Activated CD4-positive, CD25-positive, alpha-beta regulatory T cell treated with anti-CD3 and anti-CD28 coated beads, Interleukin-2, amount 50 U/mL, for 24 hours (primary cell): ENCODE results near the gene UBE2E1.

Experiments used
- ATAC-seq, 2 donors: fragments of 150-1000 bp; cut with Tn5 transposase; one replicate each; pipeline ENCODE4 v1.10.0; 2021; ENCODE audit warnings: mild to moderate bottlenecking in 1 of 2, moderate library complexity in 1 of 2

The UBE2E1 gene

DNA sequence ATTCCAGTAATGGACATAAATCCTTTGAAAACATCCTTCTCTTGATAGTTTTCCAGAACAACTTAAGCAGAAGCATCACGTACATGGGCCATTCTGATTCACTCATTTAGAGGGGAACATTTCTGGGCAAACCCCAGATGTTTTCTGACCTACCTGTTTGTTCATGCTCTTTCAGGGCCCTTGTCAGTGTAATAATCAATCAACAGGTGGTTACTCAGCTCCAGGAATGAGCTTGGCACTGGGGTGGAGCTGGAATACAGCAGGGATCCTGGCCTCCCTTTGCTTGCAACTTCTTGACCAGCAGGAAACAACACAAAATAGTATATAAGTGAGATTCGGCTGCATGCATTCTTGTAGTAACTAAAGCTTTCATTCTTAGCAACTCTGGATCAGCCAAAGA is 9.2 kb upstream of the UBE2E1 start:
- no peak for ATAC-seq

DNA sequence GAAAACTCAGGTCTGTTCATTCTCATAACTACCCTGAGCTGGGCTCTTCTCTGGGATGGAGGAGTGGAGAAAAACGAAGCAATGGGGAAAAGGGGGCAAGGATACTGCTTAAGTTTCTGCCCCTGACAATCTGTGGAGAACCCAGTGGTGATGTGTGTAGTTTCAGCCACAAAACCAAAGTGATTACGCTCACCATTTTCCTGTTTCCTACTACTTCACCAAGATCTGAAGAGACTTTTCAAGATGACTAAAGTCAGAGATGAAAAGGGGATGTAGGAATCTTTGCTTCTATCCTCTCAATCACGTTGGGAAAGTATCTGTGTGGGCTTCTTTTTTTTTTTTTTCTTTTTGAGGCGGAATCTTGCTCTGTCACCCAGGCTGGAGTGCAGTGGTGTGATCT is 8.3 kb upstream of the UBE2E1 start:
- ATAC-seq: no peak

DNA sequence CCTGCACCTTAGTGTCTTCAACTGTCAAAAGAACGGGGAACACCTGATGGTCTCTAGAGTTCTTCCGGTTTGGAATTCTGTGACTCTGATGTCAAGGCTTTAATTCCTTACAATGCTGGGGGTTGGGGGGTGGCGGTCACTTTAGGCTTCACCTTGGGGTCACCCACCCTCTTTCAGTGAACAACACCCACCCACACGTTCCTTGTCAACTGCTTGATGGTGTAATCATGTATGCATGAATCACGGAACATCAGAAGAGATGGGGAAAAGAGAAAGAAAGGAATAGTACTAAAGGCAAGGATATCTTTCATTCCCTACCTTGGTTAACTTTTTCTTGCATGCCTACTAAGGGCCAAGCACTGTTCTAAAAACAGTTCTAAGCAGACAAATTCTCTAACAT is 7.3 kb upstream of the UBE2E1 start:
- no peak for ATAC-seq

DNA sequence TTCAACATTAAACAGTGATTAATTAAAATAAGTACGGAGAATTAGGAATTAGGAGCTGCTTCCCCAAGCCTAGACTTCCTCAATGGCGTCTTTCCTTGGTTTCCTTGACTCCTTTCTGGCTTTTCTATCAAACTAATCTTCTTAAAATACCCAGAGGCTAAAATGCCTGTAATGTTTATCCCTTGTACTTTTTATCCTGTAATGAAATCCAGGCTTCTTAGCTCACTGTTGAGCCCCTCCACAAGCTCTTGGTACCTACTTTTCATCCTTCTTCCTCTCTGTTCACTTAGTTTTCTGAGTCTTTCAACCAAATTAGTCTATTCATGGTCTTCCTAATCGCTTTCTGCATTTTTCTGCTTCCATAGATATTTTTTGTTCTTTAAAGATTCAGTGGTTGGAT is 6.9 kb upstream of the UBE2E1 start:
- ATAC-seq: no peak

DNA sequence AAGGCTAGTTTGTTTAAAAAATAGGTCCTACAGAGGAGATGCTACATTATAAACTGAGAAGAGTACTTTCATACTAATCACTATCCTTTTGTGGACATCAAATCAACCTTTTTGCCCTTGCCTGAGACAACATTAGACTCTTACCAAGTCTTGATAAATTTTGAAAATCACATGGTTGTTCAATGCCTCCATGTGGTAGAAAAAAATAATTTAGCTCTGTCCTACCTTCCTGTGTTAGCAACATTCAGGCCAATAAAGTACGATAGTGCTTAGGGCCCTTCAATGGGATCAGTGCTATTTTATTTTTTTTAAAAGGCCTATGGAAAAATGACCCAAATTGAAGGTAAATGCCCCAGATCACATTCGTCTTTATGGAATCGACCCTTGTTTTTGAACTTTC is 5.0 kb upstream of the UBE2E1 start:
- no peak for ATAC-seq

DNA sequence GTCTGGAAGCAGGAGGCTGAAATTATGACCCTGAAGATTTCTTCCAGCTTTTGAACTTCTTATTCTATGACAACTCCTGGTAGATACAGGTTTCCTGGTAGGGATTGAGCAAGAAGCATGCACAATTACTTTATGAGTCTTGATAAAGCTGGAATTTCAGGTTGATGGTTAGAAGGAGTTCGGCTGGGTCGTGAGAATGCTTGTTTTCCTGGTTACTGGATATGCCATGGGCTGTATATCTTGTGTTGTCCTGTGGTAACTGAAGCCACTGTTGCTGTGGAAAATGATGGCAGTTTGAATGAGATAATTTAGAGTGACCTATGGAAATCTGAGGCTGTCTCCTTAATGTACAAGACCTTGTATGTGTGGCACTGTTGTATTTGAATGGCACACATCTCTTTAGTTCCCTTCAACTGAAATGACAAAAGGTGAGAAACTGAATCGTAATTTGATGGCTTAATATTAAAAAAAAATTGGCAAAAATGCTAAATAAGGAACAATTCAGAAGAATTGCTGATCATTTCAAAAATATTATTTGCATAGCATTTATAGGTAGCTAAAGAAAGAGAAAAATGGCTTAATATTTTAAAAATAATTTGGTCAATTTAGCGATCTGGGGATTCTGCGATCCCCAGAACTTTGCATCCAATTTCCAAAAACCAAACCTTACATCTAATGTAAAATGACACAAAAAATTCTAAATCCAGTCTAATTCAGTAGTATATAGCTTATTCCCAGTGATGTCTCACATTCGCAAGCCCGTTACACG is 1.1 kb upstream of the UBE2E1 start:
- ATAC-seq: no peak

DNA sequence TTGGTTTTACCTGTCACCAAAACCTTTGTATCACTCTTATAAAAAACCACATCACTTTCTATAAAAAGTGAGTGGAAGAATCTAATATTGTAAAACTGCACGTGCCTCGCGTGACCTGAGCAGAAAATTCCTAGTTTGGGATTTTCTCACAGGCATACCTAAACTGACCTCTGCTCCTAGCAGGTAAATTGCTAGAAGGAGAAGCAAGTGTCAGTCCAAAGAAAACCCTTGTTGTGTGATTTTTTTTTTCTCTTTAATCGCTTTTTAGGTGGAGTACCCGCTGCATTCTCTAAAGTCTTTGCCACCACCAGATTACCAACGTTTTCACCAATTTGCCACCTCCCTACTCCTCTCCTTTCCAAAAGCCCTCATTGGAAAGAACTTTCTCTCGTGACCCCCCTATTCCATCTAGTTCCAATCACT is 534 bp upstream of the UBE2E1 start:
- ATAC-seq: no peak

DNA sequence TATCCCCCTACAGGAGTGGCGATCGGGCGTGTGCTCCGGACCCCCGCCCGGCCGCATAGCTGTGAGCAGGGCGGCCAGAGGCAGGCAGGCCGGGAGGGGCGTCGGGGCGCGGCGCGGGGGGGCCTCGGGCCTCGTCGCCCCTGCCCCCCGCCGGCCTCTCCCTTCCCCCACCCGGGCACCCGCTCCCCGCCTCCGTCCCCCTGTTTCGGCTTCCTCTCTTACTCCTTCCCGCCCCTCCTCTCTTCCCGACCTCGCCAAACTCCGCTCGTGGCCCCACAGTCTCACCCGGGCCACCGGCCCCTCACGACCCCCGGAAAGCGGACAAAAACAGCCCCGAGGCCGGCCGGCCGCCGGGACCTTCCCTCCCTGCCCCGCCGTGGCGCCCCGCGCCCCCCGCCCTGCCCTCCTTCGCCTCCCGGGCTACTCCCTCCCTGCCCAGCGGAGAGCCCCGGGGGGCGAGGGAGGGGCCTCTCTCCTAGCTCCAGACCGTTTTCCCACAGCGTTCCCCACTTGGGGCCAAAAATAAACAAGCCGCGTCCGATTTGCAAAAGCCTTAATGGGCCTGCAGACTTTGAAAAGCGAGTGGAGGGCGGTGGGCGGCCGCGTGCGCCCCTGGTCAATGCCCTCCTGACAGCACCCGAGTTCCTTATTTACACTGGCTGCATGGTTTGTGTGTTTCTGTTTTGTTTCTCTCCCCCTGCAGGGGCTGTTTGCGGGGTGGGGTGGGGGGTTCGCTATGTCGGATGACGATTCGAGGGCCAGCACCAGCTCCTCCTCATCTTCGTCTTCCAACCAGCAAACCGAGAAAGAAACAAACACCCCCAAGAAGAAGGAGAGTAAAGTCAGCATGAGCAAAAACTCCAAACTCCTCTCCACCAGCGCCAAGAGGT is 1.0 kb downstream of the UBE2E1 start:
- ATAC-seq: peak in 1 of 2 donors; percentile 11

DNA sequence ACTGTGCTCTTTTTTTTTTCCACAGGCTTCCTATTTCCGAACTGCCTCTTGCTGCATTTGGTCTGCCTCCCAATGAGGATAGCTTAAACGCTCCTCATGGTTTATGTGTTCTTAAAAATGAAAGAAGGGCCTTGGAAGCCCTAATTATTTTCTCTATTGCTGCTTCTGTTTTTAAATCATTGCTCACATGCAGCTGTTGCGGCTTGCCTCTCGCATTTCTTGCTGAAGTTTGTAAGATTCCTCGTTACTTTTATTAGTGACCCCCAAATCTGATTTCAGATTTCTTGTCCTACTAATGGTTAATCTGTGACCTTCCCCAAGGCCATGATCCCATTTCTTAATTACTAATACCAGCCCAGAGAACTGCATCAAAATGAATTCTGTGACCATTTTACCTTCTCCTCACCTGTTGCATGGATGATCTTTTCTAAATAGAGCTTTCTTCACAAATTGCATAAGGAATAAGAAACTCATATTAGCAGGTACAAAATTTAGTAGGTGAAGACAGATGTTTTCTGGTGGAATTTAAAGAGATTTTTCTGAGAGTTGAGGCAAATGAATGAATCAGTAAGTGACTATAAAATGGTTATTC is 1.8 kb downstream of the UBE2E1 start:
- ATAC-seq: no peak

DNA sequence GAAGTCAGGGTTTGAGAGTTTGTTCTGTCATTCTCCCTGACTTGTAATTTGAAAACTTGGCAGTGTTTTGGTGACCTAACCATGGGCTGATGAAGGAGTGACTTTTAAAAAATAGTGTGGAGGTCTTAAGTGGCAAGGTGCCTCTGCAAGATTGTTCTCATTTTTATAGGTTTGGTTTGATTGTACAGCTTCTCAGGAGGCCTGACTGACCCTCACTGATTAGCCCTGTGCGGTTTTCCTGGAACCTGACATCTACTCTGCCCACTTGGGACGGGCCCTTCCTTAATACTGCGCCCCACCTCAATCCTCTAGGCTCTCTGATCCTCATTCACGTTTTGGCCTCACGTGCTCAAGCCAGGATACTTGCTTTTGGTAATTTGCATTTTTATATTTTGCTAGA is 2.8 kb downstream of the UBE2E1 start:
- ATAC-seq: no peak

DNA sequence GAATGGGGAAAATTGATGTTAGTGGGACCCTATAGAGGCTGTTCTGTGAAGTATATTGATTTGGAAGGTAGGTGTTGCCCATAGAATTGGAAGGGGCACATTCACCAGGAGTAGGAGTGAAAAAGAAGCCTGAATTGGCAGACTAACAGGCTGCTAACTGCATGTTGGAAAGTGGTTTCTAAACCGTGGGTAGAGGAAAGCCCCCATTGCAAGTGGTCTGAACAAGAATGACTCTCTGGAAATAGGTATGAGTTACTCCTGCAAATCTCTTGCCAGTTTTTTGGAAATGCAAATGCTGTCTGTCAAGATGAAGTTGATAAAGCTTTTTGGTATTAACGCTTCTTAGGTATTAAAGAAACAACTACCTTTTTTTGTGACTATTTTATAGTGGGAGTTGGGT is 3.5 kb downstream of the UBE2E1 start:
- peak; percentile 15 to 27 for ATAC-seq

DNA sequence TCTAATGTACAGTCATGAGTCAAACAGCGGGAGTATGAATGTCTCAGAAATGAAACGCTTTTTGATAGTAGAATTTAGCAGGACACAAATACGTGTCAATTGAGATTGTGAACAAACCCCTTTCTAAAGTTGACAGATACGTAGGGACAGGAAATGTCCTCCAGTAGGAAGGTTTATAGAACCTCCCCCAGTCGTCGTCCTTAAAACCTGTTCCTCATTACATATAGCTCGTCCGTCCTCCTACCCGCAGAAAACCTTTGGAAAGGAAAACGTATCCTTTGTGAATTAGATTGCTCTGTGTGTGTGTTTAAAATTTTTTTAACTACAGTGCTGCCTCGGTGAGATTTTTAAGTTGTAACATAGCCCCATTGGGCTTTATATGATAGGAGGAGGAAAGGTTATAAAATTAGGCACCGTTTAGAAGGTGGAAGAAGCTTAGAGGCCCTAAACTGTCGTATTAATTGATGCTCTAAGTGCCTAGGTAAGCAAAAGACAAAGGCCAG is 4.1 kb downstream of the UBE2E1 start:
- no peak for ATAC-seq

DNA sequence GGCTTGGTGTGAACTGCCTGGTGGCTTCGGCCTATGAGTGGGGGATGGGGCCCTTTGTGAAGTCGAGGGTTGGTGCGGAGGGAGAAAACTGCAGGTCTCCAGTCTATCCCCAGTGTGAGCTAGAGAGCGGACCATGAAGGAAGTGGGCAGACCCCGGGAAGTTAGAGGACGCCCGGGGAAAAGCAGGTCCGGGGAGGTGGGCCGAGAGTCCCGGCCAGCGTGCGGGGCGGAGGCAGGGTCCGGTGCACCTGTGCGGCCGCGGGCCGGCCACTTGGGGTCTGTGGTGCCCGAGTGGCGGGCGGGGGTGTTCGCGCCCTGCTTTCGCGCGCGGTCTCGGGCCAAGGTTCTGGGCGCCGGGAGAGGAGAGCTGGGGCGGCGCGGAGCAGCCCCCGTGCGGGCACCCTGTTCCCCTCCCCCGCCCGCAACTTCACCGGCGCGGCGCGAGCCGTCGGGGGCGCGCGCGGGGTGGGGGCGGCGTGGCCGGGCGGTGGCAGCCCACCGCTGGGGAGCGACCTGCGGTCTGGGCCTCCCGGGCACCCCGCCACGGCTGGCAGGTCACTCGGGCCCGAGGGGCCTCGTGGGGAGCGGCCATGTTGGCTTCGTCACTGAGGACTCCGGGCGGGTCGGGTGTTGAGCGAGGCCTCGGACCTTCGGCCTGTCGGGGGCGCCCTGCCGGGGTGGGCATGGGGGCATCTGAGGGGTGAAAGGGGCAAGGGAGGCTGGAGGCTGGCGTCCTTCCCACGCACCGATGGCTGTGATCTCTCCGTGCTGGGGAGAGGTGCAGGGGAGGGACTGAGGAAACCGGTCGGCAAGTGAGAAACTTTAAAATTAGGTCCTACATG is 4.8 kb downstream of the UBE2E1 start:
- peak; percentile 18 to 30 for ATAC-seq

DNA sequence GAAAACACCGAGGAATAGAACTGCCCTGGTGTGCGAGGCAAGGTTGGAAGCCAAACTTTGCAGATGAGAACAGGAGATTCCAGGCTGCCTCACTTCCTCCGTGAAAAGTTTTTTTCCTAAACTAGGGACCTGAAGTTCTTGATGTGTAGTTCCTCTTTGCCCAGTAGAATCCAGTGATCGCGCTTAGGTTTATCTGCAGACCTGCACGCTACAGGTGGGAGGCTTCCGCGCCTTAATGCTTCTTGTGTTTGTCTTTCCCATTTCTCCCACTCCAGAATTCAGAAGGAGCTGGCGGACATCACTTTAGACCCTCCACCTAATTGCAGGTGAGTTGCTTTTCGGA is 5.4 kb downstream of the UBE2E1 start:
- no peak for ATAC-seq

DNA sequence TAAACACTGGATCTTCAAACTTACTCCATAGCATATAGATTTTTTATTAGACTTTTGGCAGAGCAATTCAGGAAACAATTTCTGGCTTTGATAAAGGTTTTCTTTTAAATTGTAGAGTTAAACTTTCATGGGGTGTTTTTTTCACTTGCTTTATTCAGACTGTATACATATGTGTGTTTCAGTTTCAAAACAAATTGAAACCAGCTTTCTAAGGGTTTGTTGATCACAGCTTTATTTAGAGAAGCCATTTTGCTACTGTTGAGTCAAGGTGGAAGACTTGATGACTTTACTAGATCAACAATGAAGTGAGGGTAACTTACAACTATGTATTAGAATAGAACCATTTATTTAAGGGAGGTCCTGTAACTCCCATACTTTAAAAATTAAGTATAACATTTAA is 6.2 kb downstream of the UBE2E1 start:
- ATAC-seq: peak; percentile 59 to 70

DNA sequence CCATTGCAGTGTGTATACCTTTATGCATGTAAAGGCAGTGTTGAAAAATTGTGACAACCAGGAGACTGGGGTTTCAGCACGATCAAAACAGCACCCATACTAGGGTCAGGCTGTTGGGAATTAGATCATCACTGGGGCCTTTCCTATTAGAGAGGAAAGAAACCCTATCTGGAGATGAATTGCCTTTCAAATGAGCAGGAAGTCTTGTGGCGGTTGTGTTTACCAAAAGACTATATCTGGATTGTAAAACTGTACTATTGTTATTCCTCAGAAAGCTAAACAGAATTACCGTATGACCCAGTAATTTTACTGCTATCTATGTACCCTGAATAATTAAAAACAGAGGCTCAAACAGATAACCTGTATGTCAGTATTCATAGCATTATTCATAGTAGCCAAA is 10.1 kb downstream of the UBE2E1 start:
- ATAC-seq: no peak

DNA sequence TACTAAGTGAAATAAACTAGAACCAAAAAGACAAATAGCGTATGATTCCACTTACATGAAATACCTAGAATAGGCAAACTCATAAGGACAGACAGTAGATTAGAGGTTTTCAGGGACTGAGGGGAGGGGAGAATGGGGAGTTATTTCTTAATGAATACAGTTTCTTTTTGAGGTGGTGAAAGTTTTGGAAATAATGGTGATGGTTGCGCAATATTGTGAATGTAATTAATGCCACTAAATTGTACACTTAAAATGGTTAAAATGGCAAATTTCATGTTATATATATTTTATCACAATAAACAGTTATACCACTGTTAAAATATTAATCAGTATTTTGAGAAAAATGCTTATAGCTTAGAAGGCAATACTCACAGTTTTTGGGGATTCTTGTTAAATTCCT is 11.0 kb downstream of the UBE2E1 start:
- no peak for ATAC-seq

DNA sequence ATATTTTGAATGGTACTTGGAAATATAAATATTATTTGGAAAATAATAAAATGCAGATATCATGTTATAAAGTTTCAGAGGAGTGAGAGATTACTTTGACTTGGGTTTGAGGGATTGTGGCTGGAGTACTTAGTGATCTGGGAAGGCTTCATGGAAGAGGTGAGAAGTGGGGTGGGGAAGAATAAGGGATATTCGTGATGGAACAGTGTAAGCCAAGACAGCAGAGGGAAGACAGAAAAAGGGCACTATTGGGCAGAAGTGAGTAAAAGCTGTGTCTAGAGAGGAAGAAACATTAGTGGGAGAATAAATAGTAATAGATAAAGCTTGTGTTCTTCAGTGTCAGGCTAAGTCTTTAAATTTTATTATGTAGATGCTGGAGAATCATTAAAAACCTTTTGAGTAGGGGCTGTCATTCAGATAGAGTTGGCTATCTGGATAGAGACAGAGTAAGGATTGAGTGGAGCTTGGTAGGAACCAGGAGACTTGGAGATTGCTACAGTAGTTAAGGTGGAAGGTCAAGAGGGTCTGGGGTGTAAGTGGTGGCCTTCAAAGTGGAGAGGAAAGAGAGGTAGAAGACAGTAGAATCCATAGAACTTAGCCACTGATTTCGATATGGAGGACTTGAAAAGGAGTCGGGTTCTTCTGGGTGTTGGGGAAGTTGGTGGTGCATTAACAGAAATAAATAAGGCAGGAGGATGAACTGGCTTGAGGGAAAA is 11.9 kb downstream of the UBE2E1 start:
- ATAC-seq: no peak

DNA sequence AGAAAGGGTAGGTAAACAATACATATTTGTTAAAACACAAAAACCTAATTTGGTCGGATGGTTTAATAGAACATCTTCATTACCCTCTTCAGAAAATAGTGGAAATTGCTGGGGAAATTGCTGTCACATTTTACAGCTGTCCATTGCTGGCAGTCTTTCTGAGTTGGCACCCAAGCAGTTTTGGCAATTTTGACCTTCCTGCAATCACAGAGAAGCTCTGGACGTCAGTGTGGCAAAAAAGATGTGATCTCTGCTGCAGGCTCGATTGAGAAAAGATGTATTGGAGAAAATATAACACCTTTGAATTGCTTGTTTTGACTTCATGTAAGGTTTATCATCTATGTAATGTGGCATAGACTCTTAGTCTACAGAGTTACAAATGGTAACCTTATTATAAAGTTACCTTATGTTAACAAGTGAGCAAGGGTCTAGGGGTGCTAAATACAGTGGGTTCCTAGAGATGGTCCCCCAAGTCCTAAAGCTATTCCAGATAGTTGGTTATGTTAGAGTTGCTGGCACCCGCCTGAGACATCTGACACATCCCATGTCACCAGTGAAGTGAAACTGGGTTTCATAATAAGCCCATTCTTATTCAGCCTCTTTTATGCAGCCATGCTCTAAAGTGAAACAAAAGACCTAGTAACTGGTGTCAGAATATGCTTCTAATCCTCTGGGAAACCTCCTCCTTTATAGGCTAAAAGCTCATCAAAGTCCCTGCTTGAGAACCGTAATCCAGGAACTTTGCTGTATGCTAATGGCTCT is 14.0 kb downstream of the UBE2E1 start:
- peak; percentile 48 to 66 for ATAC-seq

DNA sequence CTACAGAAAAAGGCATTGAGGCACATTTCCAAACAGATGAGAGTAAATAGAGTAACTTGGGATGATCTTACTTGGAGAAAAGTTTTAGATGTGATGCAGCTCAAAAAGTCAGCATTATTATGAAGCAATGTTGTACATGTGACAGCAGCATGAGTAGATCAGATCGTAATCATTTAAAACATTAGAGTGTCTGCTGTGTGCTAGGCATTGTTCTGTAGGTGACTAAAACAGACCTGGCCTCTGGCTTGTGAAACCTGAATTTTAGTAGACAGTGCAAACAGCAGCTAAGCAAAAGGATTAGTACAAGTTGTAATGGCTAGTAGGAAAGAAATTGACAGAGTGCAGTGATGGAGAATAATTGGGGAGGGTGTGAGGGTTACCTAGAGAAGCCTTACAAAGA is 15.1 kb downstream of the UBE2E1 start:
- no peak for ATAC-seq

DNA sequence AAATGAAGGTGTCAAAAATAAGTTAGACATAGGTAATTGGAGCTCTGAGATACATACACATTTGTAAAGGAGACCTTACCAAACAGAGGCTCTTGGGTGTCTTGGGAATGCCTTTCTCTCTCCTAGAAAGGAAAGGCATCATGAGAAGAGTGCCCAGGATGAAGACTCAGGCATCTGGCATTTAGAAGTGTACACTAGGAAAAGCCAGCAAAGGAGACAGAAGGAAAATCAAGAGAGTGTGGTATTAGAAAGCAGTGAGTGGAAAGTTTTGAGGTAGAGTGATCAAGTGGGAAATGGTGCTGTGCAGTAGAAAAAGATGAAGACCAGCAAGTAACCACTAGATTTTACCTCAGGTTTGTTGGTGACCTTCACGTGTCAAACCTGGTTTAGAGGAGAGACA is 16.1 kb downstream of the UBE2E1 start:
- no peak for ATAC-seq
